Upper lobe of left lung (tissue), 4 donors: ENCODE results near the gene MATN4.

Experiments used
- POLR2A ChIP-seq, 4 donors: fragments of 450-650 bp; IDR thresholded peaks; one replicate each; pipeline ENCODE4 v1.5.1; 2016 to 2017; ENCODE audit warnings: antibody characterized with exemption in 4 of 4, mild to moderate bottlenecking in 2 of 4
- POLR2AphosphoS5 ChIP-seq, 2 donors: sonication (generic); formaldehyde crosslinking; IDR thresholded peaks; one replicate each; pipeline ENCODE4 v1.5.1; 2017; ENCODE audit warnings: antibody characterized with exemption in 2 of 2
- TF ChIP-seq, protein P1 (sequence below), 6 experiments: fragments of 450-650 bp in 4 of 6; fragments of 200-600 bp in 2 of 6; sonication (generic) in 2 of 6; IDR thresholded peaks; one replicate each; pipeline ENCODE4 v1.5.1; 2016 to 2019; ENCODE audit warnings: antibody characterized with exemption in 6 of 6

GRCh38 chr20:45294659-45295058, 13.4 kb downstream of the MATN4 start:
- TF ChIP-seq, protein P1, sequence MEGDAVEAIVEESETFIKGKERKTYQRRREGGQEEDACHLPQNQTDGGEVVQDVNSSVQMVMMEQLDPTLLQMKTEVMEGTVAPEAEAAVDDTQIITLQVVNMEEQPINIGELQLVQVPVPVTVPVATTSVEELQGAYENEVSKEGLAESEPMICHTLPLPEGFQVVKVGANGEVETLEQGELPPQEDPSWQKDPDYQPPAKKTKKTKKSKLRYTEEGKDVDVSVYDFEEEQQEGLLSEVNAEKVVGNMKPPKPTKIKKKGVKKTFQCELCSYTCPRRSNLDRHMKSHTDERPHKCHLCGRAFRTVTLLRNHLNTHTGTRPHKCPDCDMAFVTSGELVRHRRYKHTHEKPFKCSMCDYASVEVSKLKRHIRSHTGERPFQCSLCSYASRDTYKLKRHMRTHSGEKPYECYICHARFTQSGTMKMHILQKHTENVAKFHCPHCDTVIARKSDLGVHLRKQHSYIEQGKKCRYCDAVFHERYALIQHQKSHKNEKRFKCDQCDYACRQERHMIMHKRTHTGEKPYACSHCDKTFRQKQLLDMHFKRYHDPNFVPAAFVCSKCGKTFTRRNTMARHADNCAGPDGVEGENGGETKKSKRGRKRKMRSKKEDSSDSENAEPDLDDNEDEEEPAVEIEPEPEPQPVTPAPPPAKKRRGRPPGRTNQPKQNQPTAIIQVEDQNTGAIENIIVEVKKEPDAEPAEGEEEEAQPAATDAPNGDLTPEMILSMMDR (IDR thresholded peaks at IDR 0.05): no peak
- no peak for TF ChIP-seq POLR2A (IDR thresholded peaks at IDR 0.05)
- TF ChIP-seq POLR2AphosphoS5 (IDR thresholded peaks at IDR 0.05): no peak
